ENCODE results near the gene UXT. TPM values are rescaled to one million over a fixed set of nuclear protein-coding genes. Genes with fewer than 3 reads are reported as not detected.
"Not testable (repeated sequence)": the region's sequence is repeated elsewhere in the genome, so short reads cannot be mapped to it uniquely, and the experiment has no call there.

The UXT gene
- total RNA-seq, 1 donor from 2014 or later: 92.0 TPM

DNA sequence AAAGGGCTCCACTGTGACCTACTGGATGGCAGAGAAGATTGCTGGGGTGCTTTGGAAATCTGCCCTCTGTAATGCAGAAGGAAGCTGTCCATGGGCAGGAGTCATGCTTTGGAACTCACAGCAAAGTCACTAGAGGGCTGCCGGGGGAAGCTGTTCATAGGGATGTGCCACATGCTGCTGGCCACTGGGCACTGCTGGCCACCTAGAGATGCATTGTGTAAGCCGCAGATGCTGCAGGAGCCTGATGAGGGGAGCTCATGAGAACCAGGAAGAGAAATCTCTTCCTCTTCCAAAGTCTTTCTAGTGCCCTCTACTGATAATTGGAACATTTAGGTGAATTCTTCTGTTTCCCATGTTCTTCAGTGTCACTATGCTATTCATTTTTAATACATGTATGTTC lies 31.2 kb upstream of the UXT start:
- H3K36me3 Mint-ChIP-seq (ENCODE audit: insufficient read depth): no peaks in the 10 kb centered on the region

DNA sequence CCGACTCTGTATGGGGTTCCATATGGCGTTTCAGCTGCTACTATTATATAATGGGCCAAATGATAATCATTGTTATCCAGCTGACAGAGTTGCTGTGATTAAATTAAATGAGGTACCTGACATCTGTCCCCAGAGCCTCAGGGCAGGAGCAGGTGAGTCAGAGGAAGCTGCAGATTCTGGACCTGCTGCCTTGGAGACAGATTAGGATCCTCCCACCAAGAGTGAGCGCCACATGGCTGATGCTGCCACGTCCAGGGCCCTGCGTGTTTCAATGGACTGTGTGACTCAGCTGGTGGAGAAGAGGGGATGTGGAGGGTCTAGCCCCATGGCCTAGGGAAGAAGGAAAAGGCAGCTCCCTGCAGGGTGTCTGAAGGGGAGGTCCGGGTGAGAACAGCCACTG lies 28.3 kb upstream of the UXT start:
- peaks cover 3% of the 10 kb centered on the region for H3K27me3 Mint-ChIP-seq
- no peaks in the 10 kb centered on the region for H3K36me3 Mint-ChIP-seq (ENCODE audit: insufficient read depth)
- peaks cover 14% of the 10 kb centered on the region for H3K9me3 Mint-ChIP-seq (ENCODE audit: low read depth)

More for the DNA sequence above, 31.2 kb upstream of the UXT start:
- Mint-ChIP-seq H3K4me1 (ENCODE audit: low read depth) (no peaks in the 10 kb centered on the region), H3K27ac (no peak overlapping the region), H3K9me3 (ENCODE audit: low read depth) (peaks cover 17% of the 10 kb centered on the region), H3K27me3 (peaks cover 3% of the 10 kb centered on the region), H3K4me3 (ENCODE audit: low read depth) (no peak overlapping the region)
- no peak for DNase-seq (ENCODE audit: low spot score, unreplicated experiment)
- TF ChIP-seq, protein P1, sequence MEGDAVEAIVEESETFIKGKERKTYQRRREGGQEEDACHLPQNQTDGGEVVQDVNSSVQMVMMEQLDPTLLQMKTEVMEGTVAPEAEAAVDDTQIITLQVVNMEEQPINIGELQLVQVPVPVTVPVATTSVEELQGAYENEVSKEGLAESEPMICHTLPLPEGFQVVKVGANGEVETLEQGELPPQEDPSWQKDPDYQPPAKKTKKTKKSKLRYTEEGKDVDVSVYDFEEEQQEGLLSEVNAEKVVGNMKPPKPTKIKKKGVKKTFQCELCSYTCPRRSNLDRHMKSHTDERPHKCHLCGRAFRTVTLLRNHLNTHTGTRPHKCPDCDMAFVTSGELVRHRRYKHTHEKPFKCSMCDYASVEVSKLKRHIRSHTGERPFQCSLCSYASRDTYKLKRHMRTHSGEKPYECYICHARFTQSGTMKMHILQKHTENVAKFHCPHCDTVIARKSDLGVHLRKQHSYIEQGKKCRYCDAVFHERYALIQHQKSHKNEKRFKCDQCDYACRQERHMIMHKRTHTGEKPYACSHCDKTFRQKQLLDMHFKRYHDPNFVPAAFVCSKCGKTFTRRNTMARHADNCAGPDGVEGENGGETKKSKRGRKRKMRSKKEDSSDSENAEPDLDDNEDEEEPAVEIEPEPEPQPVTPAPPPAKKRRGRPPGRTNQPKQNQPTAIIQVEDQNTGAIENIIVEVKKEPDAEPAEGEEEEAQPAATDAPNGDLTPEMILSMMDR (IDR thresholded peaks at IDR 0.05; ENCODE audit: unreplicated experiment): no peak

DNA sequence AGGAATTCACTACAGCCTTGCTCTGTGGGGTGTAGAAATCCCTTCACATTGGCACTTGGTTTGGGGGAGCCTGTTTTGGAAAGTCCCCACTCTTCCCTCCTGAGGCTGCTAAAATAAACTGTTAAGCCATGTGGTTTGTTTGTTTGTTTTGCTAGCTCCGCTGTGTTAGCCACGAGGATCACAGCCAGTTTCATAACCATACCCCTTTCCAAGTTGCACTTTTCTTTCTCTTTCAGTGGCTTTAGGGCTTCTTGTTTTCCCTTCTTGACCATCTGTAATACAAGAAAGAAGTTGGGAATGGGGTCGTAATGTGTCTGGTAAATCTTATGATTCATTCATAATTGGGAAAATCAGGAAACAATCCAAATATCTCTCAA lies 24.8 kb upstream of the UXT start:
- Mint-ChIP-seq H3K9me3 (ENCODE audit: low read depth) (peaks cover 6% of the 10 kb centered on the region), H3K4me3 (ENCODE audit: low read depth) (no peak overlapping the region), H3K27me3 (peaks cover 3% of the 10 kb centered on the region), H3K36me3 (ENCODE audit: insufficient read depth) (no peaks in the 10 kb centered on the region), H3K27ac (no peak overlapping the region), H3K4me1 (ENCODE audit: low read depth) (no peaks in the 10 kb centered on the region)
- TF ChIP-seq, protein P1 (IDR thresholded peaks at IDR 0.05; ENCODE audit: unreplicated experiment): no peak
- DNase-seq (ENCODE audit: low spot score, unreplicated experiment): no peak

More for the DNA sequence above, 28.3 kb upstream of the UXT start:
- DNase-seq (ENCODE audit: low spot score, unreplicated experiment): no peak
- Mint-ChIP-seq H3K27ac (no peak overlapping the region), H3K4me1 (ENCODE audit: low read depth) (no peaks in the 10 kb centered on the region), H3K4me3 (ENCODE audit: low read depth) (no peak overlapping the region)
- TF ChIP-seq, protein P1 (IDR thresholded peaks at IDR 0.05; ENCODE audit: unreplicated experiment): no peak

DNA sequence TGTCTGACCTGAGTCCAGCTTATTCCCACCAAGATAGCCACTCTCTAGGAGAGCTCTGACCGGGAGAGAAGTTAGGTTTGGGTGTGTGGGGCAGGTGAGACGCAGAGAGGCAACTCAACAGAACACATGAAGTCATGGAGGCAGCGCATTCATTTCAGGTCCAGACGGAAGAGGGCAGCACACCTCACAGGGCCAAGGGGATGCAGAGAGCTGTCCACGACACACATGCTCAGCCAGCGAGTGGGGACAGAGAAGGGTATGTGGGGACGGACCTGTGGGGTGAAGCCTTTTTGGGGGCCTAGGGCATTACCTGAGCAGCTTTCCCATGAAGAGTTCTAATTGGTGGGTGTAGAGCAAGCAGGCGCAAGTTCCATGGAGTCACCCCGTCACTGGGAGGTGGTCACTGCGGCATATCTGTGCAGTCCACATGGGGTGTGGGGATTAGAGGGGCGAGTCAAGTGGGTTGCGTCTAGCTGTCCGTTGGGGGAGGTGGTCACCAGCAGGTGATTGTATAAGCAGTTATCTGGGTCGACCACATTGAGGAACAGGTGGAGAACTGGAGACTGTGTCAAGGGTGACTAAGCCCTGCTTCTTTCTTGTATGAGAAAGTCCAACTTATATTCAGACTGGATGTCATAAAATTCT lies 24.3 kb upstream of the UXT start:
- no peak for DNase-seq (ENCODE audit: low spot score, unreplicated experiment)
- H3K9me3 Mint-ChIP-seq (ENCODE audit: low read depth): peaks cover 6% of the 10 kb centered on the region
- peaks cover 3% of the 10 kb centered on the region for H3K27me3 Mint-ChIP-seq

DNA sequence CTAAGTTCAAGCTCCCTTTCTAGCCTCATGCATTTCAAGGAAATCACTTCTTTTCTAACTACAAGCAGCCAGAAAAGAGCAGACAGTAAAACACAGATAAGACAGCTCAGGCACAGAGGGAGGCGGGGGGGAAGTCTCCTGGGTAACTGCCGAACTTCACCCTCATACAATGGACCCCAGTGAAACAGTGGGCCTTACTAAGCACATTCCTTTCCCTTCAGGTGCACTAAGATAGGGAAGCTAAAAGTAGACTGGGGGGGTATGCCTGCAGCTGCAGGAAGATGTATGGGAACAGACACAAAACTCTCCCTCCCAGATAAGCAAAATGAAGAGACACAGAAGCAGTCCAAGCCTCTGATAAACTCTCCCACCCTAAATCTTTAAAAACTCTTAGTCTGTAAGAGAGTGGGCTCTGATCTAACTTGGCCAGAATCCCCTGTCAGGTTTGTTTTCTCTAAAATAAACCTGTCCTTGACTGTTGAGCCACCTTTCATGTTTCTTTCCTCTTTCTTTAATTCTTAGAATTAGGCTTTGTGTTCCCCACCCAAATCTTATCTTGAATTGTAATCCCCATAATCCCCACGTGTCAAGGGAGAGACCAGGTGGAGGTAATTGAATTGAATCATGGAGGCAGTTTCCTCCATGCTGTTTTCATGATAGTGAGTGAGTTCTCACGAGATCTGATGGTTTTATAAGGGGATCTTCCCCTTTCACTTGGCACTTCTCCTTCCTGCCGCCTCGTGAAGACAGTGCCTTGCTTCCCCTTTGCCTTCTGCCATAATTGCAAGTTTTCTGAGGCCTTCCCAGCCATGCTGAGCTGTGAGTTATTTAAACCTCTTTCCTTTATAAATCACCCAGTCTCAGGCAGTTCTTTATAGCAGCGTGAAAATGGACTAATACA lies 17.2 kb upstream of the UXT start:
- peaks cover 11% of the 10 kb centered on the region for H3K9me3 Mint-ChIP-seq (ENCODE audit: low read depth)
- H3K27me3 Mint-ChIP-seq; H3K27ac Mint-ChIP-seq; DNase-seq (ENCODE audit: low spot score, unreplicated experiment); H3K36me3 Mint-ChIP-seq (ENCODE audit: insufficient read depth); H3K4me3 Mint-ChIP-seq (ENCODE audit: low read depth); H3K4me1 Mint-ChIP-seq (ENCODE audit: low read depth): not testable (repeated sequence)

More for the DNA sequence above, 24.3 kb upstream of the UXT start:
- TF ChIP-seq, protein P1 (IDR thresholded peaks at IDR 0.05; ENCODE audit: unreplicated experiment): no peak
- Mint-ChIP-seq H3K4me3 (ENCODE audit: low read depth) (no peak overlapping the region), H3K27ac (no peak overlapping the region), H3K36me3 (ENCODE audit: insufficient read depth) (no peaks in the 10 kb centered on the region), H3K4me1 (ENCODE audit: low read depth) (no peaks in the 10 kb centered on the region)

Data from progenitor cell of endocrine pancreas (in vitro differentiated cells).